Middle frontal gyrus (tissue), 1 donor: ENCODE measurements around the gene C1orf53.
"Not testable (repeated sequence)": the region's sequence is repeated elsewhere in the genome, so short reads cannot be mapped to it uniquely, and the experiment has no call there.

Experiments used
- DNase-seq: peaks from one replicate; pipeline ENCODE4 v3.0.0-alpha.2; 2015; ENCODE audit warnings: low spot score; ENCODE audit errors: extremely low spot score

The C1orf53 gene

DNA sequence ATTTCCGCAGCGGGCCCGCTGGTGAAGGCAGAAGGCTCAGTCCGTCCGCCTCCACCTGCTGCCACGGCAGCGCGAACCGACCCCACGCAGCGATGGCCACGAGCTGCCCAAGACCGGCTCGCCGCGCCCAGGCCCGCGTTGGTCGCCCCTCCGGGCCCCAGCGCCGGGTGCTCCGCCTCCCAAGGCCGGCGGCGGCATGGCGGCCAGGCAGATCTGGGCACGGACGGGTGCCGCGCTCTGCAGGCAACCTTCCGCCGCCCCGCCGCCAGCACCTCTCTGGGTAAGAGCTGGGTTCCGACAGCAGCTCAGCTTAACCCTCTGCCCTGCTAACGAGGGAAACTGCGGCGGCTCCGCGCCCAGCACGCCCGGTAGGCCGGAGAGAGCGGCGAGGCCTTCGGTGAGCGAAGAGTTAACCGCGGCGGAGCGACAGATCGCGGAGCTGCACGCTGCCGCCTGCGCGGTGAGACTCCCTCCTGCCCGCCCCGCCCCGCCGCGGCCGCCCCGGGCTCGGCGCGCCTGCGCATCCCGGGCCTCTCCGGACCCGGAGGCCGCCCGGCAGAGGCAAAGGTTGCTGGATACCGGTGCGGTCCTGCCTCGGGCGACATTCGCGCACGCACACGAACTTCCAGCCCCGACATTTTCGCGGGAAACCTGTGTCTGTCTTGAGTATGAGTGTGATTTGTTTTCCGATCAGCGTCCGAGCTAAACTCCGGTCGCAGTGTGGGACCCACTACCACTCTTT is at the start of gene C1orf53:
Gene C1orf53 (plus strand): TSS at position 177 of the 742 bp plus-strand sequence. CDS start 20 bp downstream, at position 197.
- DNase-seq = peak; percentile 88

DNA sequence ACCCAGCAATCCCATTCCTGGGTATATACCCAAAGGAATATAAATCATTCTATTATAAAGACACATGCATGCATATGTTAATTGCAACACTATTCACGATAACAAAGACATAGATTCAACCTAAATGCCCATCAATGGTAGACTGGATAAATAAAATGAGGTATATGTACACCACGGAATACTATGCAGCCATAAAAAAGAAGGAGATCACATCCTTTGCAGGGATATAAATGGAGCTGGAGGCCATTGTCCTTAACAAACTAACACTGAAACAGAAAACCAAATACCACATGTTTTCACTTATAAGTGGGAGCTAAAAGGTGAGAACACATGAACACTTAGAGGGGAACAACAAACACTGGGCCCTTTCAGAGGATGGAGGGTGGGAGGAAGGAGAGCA is 46.7 kb upstream of the C1orf53 start:
- DNase-seq = not testable (repeated sequence)

DNA sequence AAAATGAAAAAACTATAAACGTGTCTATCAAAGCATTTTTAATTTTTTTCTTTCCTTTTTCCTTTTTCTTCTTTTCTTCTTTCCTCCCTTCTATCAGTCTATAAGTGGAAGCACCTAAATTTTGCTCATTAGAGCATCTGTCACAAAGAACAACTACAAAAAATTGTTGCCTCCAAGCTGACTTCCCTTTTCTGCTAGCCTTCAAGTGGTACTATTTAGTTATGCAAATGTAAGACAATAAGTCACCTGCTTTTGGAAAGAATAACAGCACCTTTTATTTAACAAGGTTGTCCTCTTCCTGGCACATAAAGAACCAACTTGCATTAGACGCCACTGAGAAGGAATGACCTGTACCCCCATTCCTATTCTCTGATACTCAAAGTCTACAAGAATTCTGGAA is 45.0 kb upstream of the C1orf53 start:
- DNase-seq = no peak

DNA sequence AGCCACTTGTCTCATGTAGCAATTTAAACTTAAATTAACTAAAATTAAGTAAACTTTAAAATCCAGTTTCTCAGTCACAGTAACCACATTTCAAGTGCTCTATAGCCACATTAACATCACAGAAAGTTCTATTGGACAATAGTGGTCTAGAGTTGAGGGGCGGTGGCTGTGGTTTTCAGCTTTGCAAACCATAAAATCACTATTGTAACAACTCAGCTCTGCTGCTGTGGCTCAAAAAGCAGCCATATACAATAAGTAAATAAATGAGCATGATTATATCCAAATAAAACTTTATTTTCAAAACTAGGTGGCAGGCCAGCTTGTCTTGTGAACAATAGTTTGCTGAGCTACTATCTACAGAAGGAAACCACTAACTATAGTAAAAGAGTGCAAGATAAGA is 43.4 kb upstream of the C1orf53 start:
- DNase-seq = no peak

DNA sequence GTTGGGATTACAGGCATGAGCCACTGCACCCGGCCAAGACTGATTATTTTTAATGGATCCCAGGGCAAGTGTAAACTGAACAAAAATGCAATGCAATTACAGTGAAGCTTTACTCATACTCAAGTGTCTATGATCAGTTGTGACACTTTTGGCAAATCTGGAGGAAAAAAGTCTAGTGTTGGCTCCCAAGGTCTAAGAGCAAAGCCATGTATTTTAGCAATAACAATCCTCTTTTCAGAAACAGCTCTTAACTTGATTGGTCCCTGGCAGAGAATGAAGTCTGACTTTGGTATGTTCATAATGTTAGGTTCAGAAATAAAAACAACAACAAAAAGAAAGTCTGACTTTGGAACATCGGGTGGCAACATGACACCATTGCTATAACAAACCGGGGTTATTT is 40.2 kb upstream of the C1orf53 start:
- DNase-seq = no peak

DNA sequence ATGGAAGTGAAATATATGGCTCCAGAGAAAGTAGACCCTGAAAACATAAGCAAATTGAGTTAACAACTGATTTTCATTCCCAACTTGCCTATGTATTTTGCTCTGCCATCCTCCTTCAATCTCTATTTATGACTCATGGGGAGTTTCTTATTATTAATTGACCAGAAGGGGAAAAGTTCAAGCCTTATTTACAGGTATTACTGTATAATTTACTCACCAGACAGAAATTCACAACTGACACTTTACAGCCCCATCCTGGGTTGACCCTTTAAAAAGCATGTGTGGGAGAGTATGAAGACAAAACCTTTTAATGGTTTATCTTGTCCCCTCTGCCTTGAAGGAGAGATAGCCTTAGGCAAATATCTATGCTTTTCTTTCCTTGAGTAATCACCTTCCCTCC is 39.8 kb upstream of the C1orf53 start:
- no peak for DNase-seq

DNA sequence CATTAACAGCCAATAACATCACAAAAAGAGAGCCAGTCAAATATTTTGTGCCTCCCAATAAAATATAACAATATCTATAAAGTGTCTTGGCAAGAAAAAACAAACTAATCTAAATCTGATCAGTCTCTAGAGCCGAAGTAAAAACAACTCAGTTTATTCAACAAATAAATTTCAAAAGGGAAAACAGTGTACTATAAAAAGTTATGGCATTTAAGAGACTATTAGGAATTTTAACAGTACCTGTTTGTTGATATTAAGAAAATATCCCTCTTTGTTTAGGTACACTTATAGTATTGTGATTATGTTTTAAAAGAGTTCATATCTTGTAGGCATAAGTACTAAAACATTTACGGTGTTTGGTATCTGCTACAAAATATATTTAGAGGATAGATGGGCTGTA is 36.6 kb upstream of the C1orf53 start:
- no peak for DNase-seq

DNA sequence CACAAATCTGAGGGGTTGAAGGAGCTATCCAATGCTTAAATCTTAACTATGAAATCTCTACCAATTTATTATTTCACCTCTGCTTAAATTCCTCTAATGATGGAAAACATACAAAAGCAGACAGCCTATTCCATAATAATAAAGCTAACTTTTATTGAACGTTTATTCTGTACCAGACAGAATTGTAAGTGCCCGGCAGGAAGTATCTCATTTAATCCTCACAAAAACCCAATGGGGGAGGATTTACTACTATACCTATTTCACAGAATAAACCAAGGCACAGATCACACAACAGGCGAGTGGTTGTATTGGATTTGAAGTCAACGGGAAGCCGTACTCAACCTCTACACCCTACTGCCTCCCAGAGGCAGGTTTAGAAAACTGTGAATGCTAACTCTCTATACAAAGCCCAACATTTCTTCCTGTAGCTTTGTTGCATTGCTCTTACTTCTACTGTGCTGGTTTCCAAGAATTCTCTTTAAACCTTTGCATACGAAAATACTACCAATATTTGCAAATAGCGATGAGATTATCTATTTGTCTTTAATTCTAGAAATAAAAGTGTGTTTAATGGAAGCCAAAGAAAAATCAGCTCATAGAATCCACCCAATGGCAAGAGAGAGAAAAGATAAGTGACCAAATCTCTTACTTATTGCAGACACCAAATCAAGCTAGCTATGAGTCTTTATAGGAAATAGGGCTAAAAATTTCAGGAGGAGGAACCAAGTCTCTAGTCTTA is 33.5 kb upstream of the C1orf53 start:
- DNase-seq = no peak

DNA sequence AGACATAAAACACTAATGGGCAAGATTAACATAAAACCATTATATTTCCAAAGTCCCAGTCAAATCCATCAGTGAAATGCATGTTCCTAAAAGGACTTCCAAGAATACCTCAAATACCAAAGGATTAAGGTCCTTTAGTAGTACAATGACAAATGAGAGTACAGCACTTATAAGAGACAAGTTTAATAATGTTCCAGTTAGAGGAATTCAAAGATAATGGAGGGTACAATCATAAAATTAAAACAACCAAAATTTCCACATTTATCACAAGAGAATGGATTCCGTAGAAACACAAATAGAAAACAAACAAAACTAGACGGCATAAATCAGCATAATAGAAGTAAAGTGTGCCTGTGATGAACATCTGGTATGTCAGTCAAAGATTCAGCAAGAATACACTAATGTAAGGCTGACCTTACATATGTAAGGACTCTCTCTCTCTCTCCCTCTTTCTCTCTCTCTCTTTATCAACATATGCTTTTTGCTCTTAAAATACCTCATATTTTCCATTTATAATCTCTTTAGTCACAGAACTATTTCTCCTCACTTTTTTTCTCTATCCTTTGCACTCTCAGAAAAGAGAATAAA is 32.8 kb upstream of the C1orf53 start:
- no peak for DNase-seq

DNA sequence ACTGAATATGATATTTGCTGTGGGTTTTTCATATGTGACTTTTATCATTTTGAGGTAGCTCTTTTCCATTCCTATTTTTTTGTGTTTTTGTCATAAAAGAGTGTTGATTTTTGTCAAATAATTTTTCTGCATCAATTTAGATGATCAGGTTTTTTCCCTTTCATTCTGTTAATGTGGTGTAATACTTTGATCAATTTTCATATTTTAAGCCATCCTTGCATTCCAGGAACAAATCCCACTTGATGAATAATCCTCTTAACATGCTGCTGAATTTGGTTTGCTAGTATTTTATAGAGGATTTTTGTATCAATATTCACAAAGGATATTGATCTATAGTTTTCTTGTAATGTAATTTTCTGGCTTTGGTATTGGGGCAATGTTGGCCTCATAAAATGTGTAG is 25.5 kb upstream of the C1orf53 start:
- no peak for DNase-seq

DNA sequence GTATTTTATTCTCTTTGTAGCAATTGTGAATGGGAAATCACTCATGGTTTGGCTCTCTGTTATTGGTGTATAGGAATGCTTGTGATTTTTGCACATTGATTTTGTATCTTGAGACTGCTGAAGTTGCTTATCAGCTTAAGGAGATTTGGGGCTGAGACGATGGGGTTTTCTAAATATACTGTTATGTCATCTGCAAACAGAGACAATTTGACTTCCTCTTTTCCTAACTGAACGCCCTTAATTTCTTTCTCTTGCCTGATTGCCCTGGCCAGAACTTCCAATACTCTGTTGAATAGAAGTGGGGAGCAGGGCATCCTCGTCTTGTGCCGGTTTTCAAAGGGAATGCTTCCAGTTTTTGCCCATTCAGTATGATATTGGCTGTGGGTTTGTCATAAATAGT is 22.0 kb upstream of the C1orf53 start:
- DNase-seq = not testable (repeated sequence)

DNA sequence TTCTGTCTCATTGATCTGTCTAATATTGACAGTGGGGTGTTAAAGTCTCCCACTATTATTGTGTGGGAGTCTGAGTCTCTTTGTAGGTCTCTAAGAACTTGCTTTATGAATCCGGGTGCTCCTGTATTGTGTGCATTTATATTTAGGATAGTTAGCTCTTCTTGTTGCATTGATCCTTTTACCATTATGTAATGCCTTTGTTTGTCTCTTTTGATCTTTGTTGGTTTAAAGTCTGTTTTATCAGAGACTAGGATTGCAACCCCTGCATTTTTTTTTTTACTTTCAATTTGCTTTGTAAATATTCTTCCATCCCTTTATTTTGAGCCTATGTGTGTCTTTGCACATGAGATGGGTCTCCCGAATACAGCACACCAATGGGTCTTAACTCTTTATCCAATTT is 20.2 kb upstream of the C1orf53 start:
- not testable (repeated sequence) for DNase-seq

DNA sequence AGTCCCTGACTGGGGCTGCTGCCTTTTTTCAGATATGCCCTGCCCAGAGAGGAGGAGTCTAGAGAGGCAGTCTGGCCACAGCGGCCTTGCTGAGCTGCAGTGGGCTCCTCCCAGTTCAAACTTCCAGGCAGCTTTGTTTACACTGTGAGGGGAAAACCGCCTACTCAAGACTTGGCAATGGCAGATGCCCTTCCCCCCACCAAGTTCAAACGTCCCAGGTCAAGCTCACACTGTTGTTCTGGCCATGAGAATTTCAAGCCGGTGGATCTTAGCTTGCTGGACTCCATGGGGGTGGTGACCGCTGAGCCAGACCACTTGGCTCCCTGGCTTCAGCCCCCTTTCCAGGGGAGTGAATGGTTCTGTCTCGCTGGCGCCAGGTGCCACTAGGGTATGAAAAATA is 18.3 kb upstream of the C1orf53 start:
- no peak for DNase-seq

DNA sequence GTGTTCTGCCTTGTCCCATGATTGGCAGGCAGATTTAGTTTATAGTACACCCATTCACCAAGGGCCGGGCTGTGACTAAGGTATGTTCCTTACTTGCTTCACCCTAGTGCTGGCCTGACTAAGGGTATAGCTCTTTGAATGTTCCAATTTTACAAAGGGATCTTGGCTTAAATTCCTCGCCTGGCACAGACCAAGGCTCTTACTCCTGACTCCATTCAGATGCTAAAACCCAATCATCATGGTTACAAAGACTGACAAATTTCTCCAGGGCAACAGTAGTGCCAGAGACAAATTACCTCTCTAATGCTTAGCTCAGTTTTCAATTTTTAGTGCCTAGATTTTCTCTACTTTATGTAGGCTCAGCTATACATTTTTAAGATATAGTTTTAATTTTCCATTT is 11.5 kb upstream of the C1orf53 start:
- no peak for DNase-seq

DNA sequence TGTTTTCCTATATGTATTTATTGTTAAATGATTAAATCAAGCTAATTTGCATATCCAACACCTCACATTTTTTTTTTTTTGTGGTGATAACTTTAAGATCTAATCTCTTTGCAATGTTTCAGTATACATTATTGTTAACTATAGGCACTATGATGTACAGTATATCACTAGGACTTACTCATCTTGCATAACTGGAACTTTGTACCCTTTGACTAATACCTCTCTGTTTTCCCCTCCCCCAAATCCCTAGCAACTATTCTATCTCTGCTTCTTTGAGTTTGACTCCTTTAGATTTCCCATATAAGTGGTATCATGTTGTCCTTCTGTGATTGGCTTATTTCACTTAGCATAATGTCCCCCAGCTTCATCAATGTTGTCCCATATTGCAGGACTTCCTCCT is 9.7 kb upstream of the C1orf53 start:
- no peak for DNase-seq

DNA sequence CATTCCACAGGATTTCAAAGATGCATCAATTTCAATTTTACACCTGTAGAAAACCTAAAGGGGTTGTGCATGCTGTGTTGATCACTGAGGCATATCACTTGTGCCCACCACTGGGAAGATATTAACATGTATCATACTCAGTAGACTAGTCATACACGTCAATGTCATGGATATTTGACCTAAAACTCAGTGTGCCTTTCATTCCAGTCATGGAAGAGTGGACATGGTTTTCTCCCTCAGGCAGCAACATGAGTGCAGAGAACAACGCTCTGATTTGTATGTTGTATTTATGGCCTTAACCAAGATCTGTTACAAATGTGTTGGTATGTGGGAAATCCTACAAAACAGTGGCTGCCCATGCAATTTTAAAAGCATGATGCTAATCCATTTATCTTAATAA is 6.1 kb upstream of the C1orf53 start:
- DNase-seq = no peak

DNA sequence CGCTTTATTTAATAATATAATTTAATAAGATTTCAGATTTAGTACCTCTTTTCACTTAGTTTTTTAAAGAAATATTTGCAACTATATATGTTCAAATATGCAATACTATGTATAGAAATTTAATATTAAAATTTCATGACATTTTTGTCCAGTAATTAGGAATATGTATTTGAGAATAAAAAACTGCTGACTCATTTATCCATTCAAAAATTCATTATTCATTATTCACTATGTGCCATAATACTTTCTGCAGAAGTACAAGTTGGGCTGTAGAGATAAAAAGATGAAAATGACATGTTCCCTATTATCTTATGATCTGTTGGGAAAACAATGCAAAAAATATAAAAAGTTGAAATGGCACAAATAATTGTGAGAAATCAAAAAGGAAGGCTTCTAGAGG is 3.4 kb upstream of the C1orf53 start:
- DNase-seq = no peak

DNA sequence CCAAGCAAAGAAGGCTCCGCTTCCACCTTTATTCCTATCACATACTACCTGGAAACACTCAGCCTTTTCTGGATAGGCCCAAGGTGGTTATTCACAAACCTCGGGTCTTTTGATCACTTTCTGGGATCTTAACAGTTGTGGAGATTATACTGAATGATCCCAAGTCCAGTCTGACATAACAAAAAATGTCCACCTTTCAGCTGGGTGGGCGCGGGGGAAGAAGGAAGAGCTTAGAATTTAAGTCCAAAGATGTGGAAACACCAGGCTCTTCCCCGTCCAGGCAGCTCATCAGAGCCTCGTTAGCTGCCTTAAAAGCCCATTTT is 338 bp upstream of the C1orf53 start:
- no peak for DNase-seq

DNA sequence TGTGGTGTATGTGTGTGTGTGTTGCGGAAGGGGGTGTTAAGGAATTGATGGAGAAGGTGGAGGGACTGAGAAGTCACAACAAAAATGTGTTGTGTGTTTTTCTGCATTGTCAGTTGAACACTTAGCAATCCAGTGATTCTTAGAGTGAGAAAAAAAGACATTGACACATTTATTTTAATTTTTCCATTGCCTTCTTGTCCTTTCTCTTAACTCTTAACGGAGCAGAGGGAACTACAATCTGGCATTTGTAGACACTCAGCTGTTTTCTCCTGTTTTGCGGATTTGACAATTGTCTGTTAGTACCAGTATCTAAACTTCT is 725 bp downstream of the C1orf53 start:
- no peak for DNase-seq

DNA sequence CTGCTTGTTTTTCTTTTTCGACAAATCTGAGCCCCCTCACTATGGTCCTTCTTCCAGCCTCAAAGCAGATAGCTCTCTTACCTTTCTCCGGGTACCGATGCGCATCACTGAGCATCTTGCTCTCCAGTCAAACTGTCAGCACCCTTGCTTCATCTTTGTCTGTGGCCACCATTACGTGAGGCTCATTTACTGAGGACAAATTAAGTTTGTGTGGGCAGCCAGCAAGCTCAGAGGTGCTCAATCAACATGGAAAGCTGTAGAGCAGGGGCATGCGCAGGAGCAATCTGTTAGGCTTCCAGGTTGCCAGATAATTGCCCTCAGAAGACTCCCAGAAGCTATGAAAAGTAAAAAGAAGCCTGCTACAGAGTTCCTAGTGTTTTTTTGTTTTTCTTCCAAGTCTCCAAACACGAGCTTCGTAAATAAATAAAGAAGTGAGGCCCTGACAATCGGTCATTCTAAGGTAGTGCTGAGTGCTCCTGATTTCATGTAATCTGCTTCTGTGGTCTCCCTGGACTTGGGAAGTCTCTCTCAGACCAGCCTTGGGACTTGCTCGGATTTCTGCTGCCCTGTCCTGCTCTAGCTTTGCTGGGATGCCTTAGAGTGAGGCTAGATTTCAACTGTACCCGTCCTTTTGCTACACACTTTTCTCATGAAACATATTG is 1.8 kb downstream of the C1orf53 start:
- DNase-seq = no peak

DNA sequence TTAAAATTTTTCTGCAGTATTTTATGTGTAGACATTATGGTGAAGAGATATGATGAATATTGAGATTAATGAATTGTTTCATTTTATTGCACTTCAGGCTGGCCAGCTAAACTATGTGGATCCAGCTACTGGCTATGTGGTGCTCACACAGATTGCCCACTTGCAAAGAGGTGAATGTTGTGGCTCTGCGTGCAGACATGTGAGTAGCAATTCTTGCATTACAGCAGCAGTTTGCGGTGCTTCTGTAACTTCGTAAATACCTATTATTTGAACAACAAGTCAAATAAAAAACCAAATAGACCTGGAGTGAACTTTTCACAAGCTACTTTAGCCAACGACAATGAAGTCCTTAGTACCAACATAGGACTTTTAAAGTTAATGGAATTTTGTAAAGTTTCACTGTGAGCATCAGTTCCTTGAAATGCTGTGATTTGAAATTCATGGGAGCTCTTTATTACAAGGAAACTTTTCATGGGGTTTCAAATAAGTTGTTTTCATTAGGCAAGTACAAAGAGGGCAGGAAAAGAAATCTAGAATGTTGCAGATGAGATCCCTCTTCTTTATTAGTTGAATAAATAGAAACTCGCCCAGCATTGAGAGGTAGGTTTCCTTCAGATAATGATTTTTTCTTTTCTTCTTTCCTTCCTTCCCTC is 3.4 kb downstream of the C1orf53 start:
- no peak for DNase-seq
